ENCODE results near the gene TMEM47.

Gene TMEM47

GRCh38 chrX:34585561-34585960, 71.5 kb downstream of the TMEM47 start:
- peak; percentile 12 for DNase-seq

GRCh38 chrX:34584781-34585180, 72.3 kb downstream of the TMEM47 start:
- no peak for DNase-seq

GRCh38 chrX:34580069-34580468, 77.0 kb downstream of the TMEM47 start:
- DNase-seq, result no peak

- peak; percentile 49 for DNase-seq
Observed at GRCh38 chrX:34578237-34578636, 78.8 kb downstream of the TMEM47 start.

Data from fibroblast of skin of back (primary cell).